OCI-LY1 (cell line): ENCODE results near the gene BIN2.
"Not testable (repeated sequence)": the region's sequence is repeated elsewhere in the genome, so short reads cannot be mapped to it uniquely, and the experiment has no call there.

Experiments used
- H2AFZ ChIP-seq: fragments of 200-600 bp; sonication (generic), shearing (Covaris generic); 2 replicates; pipeline ENCODE4 v1.6.0; 2014; ENCODE audit warnings: antibody characterized with exemption, mild to moderate bottlenecking, low read length
- H3F3A ChIP-seq: fragments of 200-600 bp; sonication (generic), shearing (Covaris generic); 2 replicates; pipeline ENCODE4 v1.6.0; 2014; ENCODE audit warnings: mild to moderate bottlenecking, antibody characterized with exemption, low read length, moderate library complexity; ENCODE audit not compliant: insufficient read depth
- H3K27ac ChIP-seq: fragments of 200-600 bp; sonication (generic); 2 replicates; pipeline ENCODE4 v1.5.1; 2014; ENCODE audit warnings: low read length, mixed run types, mild to moderate bottlenecking, low read depth; ENCODE audit not compliant: poor library complexity, severe bottlenecking
- H3K27me3 ChIP-seq: fragments of 200-600 bp; sonication (generic); 2 replicates; pipeline ENCODE4 v1.6.0; 2014; ENCODE audit warnings: antibody characterized with exemption, mild to moderate bottlenecking, low read length, moderate library complexity; ENCODE audit not compliant: insufficient read depth
- H3K36me3 ChIP-seq: fragments of 200-600 bp; sonication (generic); 2 replicates; pipeline ENCODE4 v1.6.1; 2014; ENCODE audit warnings: mild to moderate bottlenecking, antibody characterized with exemption, low read length, moderate library complexity, mixed read lengths; ENCODE audit not compliant: insufficient read depth
- H3K4me1 ChIP-seq: fragments of 200-600 bp; sonication (generic); 2 replicates; pipeline ENCODE4 v1.5.1; 2014; ENCODE audit warnings: mild to moderate bottlenecking, low read length, moderate library complexity; ENCODE audit not compliant: insufficient read depth, severe bottlenecking
- H3K4me2 ChIP-seq: fragments of 200-600 bp; sonication (generic), shearing (Covaris generic); 2 replicates; pipeline ENCODE4 v1.6.1; 2014; ENCODE audit warnings: low read length
- H3K4me3 ChIP-seq: fragments of 200-600 bp; sonication (generic); 2 replicates; pipeline ENCODE4 v1.5.1; 2014; ENCODE audit warnings: low read length, low read depth, mild to moderate bottlenecking, mixed read lengths; ENCODE audit not compliant: poor library complexity, severe bottlenecking
- H3K79me2 ChIP-seq: fragments of 200-600 bp; shearing (Covaris generic); 2 replicates; pipeline ENCODE4 v1.6.1; 2016; ENCODE audit warnings: mixed run types, low read length, mixed read lengths; ENCODE audit not compliant: insufficient read depth
- H3K9ac ChIP-seq: fragments of 200-600 bp; sonication (generic), shearing (Covaris generic); 2 replicates; pipeline ENCODE4 v1.6.1; 2014; ENCODE audit warnings: mild to moderate bottlenecking, low read length, mixed read lengths
- H3K9me2 ChIP-seq: fragments of 200-600 bp; sonication (generic), shearing (Covaris generic); 2 replicates; pipeline ENCODE4 v1.6.1; 2014; ENCODE audit warnings: low read depth, mild to moderate bottlenecking, low read length, mixed read lengths
- H3K9me3 ChIP-seq: fragments of 200-600 bp; shearing (Covaris generic); 2 replicates; pipeline ENCODE4 v1.6.1; 2014; ENCODE audit warnings: low read length, mixed read lengths
- H4K20me1 ChIP-seq: fragments of 200-600 bp; sonication (generic), shearing (Covaris generic); 2 replicates; pipeline ENCODE4 v1.6.0; 2016; ENCODE audit warnings: mild to moderate bottlenecking, low read length; ENCODE audit not compliant: insufficient read depth
- CTCF ChIP-seq: fragments of 200-600 bp; sonication (generic), shearing (Covaris generic); IDR thresholded peaks from 2 replicates; pipeline ENCODE4 v1.5.1; 2017; ENCODE audit warnings: mild to moderate bottlenecking, antibody characterized with exemption, low read length, moderate library complexity, mixed read lengths
- EZH2 ChIP-seq: fragments of 200-600 bp; sonication (generic), shearing (Covaris generic); IDR thresholded peaks from 2 replicates; pipeline ENCODE4 v1.8.0; 2017; ENCODE audit warnings: borderline replicate concordance, mixed run types, mild to moderate bottlenecking, antibody characterized with exemption, low read length, moderate library complexity, mixed read lengths

BIN2 gene

GRCh38 chr12:51285843-51286242, 38.1 kb downstream of the BIN2 start:
- Histone ChIP-seq H3K4me2 (no peak overlapping the region), H3K4me1 (no peaks in the 10 kb centered on the region), H4K20me1 (no peaks in the 10 kb centered on the region), H3K27ac (no peak overlapping the region), H3K9me2 (no peaks in the 10 kb centered on the region), H2AFZ (no peak overlapping the region), H3K79me2 (no peaks in the 10 kb centered on the region), H3K4me3 (no peak overlapping the region), H3F3A (no peaks in the 10 kb centered on the region), H3K27me3 (no peaks in the 10 kb centered on the region), H3K9ac (no peak overlapping the region), H3K9me3 (no peaks in the 10 kb centered on the region), H3K36me3 (no peaks in the 10 kb centered on the region)
- TF ChIP-seq CTCF: no peak
- TF ChIP-seq EZH2: no peak

GRCh38 chr12:51281202-51281924, 42.6 kb downstream of the BIN2 start:
- Histone ChIP-seq H3K4me2 (no peak overlapping the region), H3K79me2 (no peaks in the 10 kb centered on the region), H3K27ac (no peak overlapping the region), H3K4me3 (no peak overlapping the region), H4K20me1 (no peaks in the 10 kb centered on the region), H3F3A (no peaks in the 10 kb centered on the region), H2AFZ (no peak overlapping the region), H3K9me3 (no peaks in the 10 kb centered on the region), H3K9ac (no peak overlapping the region), H3K4me1 (no peaks in the 10 kb centered on the region), H3K36me3 (no peaks in the 10 kb centered on the region), H3K9me2 (no peaks in the 10 kb centered on the region), H3K27me3 (no peaks in the 10 kb centered on the region)
- TF ChIP-seq CTCF: no peak
- TF ChIP-seq EZH2: no peak

GRCh38 chr12:51275088-51275487, 48.9 kb downstream of the BIN2 start:
- Histone ChIP-seq H3K4me2 (no peak overlapping the region), H3K27ac (no peak overlapping the region), H3K9me2 (no peaks in the 10 kb centered on the region), H3K27me3 (no peaks in the 10 kb centered on the region), H3K36me3 (no peaks in the 10 kb centered on the region), H3K9ac (no peak overlapping the region), H3K4me1 (peaks cover 6% of the 10 kb centered on the region), H2AFZ (no peak overlapping the region), H3K4me3 (no peak overlapping the region), H3F3A (no peaks in the 10 kb centered on the region), H3K9me3 (no peaks in the 10 kb centered on the region), H3K79me2 (no peaks in the 10 kb centered on the region), H4K20me1 (no peaks in the 10 kb centered on the region)
- TF ChIP-seq CTCF (no peak), EZH2 (no peak)

GRCh38 chr12:51272810-51273209, 51.2 kb downstream of the BIN2 start:
- not testable (repeated sequence) for H3K9me2 ChIP-seq, H2AFZ ChIP-seq, H3F3A ChIP-seq, H3K79me2 ChIP-seq, H3K9ac ChIP-seq, H3K4me3 ChIP-seq, H3K36me3 ChIP-seq, H3K27ac ChIP-seq, H4K20me1 ChIP-seq, H3K27me3 ChIP-seq, H3K4me2 ChIP-seq, H3K9me3 ChIP-seq
- peaks cover 10% of the 10 kb centered on the region for H3K4me1 ChIP-seq
